K562 (cell line): ENCODE results near the gene INPP4B.

Experiments
- CTCF ChIP-seq, 3 experiments: IDR thresholded peaks in 2 of 3; conservative IDR thresholded peaks in 1 of 3; 2 replicates each; pipeline ENCODE4 v1.5.1; 2011 to 2012; ENCODE audit warnings: low read length in 3 of 3, mild to moderate bottlenecking in 3 of 3, control low read depth in 2 of 3, improper control_type of control experiment in 1 of 3, inconsistent platforms in 1 of 3, low read depth in 1 of 3, mixed read lengths in 1 of 3, moderate library complexity in 1 of 3; ENCODE audit not compliant: insufficient read depth in 2 of 3
- E2F8 ChIP-seq: fragments of 450-650 bp; IDR thresholded peaks from 2 replicates; pipeline ENCODE4 v1.7.1; 2018; ENCODE audit warnings: mild to moderate bottlenecking, low read depth; ENCODE audit not compliant: partially characterized antibody
- EP300 ChIP-seq: IDR thresholded peaks from 2 replicates; pipeline ENCODE4 v1.6.1; 2012; ENCODE audit warnings: low read length, improper control_type of control experiment
- MYC ChIP-seq, 2 experiments: fragments of 250-450 bp in 1 of 2; sonication (Bioruptor Pico) in 1 of 2; IDR thresholded peaks; 2 replicates each; pipeline versions ENCODE4 v1.5.1 to v1.6.1; 2012 to 2021; ENCODE audit warnings: low read depth in 2 of 2, borderline replicate concordance in 1 of 2, improper control_type of control experiment in 1 of 2, low read length in 1 of 2, mild to moderate bottlenecking in 1 of 2, moderate library complexity in 1 of 2
- NR2C2 ChIP-seq, 2 experiments: fragments of 200-800 bp in 1 of 2; sonication (Bioruptor generic) in 1 of 2; sonication (generic) in 1 of 2; formaldehyde crosslinking in 1 of 2; IDR thresholded peaks; 2 replicates each; pipeline versions ENCODE4 v1.6.1 to v1.8.0; 2016 to 2022; ENCODE audit warnings: mild to moderate bottlenecking in 1 of 2, missing compliant biosample characterization in 1 of 2, missing genetic modification characterization in 1 of 2, missing genetic modification reagents in 1 of 2
- POLR2AphosphoS5 ChIP-seq: IDR thresholded peaks from 2 replicates; pipeline ENCODE4 v1.6.1; 2011; ENCODE audit warnings: mild to moderate bottlenecking, low read depth, low read length, moderate library complexity; ENCODE audit not compliant: control insufficient read depth, insufficient read depth
- PRMT5 ChIP-seq: sonication (generic); formaldehyde crosslinking; IDR thresholded peaks from 2 replicates; pipeline ENCODE4 v1.5.0; 2020; ENCODE audit warnings: missing genetic modification reagents
- RAD51 ChIP-seq: fragments of 450-650 bp; IDR thresholded peaks from 2 replicates; pipeline ENCODE4 v1.7.1; 2016; ENCODE audit warnings: low read depth, mild to moderate bottlenecking, borderline replicate concordance
- SREBF2 ChIP-seq: sonication (generic); formaldehyde crosslinking; IDR thresholded peaks from 2 replicates; pipeline ENCODE4 v1.4.0; 2020; ENCODE audit warnings: mild to moderate bottlenecking, missing genetic modification reagents
- TARDBP ChIP-seq: fragments of 450-650 bp; IDR thresholded peaks from 2 replicates; pipeline ENCODE4 v1.6.1; 2016

- TF ChIP-seq EP300 (no peak), RAD51 (no peak), MYC (IDR thresholded peaks at IDR 0.05; ENCODE audit: low read depth, low read length) (no peak), MYC (CRISPR knock-in tag; IDR thresholded peaks at IDR 0.05; ENCODE audit: borderline replicate concordance, low read depth) (no peak), SREBF2 (no peak), E2F8 (no peak), CTCF (IDR thresholded peaks at IDR 0.05 in 2 of 3, conservative IDR thresholded peaks at IDR 0.05 in 1 of 3; ENCODE audit: insufficient read depth in 2 of 3, low read depth in 1 of 3, low read length in 3 of 3) (no peak), PRMT5 (CRISPR knock-in tag) (no peak), POLR2AphosphoS5 (no peak), NR2C2 (CRISPR knock-in tag; IDR thresholded peaks at IDR 0.05) (no peak), NR2C2 (tag; IDR thresholded peaks at IDR 0.05) (no peak), TARDBP (no peak)
Measured at GRCh38 chr4:142721187-142721586, 124.9 kb downstream of the INPP4B start.
